Measurements from ENCODE around the gene IL20. TPM values are rescaled to one million over a fixed set of nuclear protein-coding genes. Genes with fewer than 3 reads are reported as not detected.

The IL20 gene
- total RNA-seq, 4 donors from 2014 or later = not detected

DNA sequence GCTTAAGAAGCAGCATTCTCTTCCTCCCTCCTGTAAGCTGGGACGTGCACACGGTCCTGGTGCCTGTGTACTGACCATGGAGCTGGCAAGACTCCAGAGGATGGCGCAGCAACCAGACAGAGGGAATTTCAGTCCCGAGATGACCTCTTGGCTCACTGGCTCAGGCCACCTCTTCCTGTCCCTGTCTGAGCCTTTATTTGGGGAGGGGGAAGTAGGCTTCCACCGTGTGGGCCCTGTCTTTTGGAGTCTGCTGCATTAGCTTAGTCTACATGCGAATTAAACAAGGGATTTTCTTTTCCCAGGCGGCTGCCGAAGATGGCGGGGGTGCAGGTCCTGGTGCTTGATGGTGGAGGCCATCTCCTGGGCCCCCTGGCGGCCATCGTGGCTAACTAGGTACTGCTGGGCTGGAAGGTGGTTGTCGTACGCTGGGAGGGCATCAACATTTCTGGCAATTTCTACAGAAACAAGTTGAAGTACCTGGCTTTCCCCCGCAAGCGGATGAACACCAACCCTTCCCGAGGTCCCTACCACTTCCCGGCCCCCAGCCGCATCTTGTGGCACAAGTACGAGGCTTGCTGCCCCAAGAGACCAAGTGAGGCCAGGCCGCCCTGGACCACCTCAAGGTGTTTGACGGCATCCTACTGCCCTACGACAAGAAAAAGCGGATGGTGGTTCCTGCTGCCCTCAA lies 42.0 kb downstream of the IL20 start:
- H3K36me3 ChIP-seq = no peaks in the 10 kb centered on the region
- peaks cover 0 to 32% (median 10%) of the 10 kb centered on the region in 3 donors for H3K4me1 ChIP-seq
- H3K4me3 ChIP-seq = no peak overlapping the region
- 40 to 69% methylated on average over 1 to 7 of the region's 23 CpGs for WGBS, 2 donors (ENCODE audit: low coverage in 1 of 2)
- no peak for ATAC-seq
- no peak overlapping the region for H3K27ac ChIP-seq
- TF ChIP-seq EP300 (IDR thresholded peaks at IDR 0.05) (no peak), CTCF (IDR thresholded peaks at IDR 0.05) (no peak), POLR2A (IDR thresholded peaks at IDR 0.05) (no peak), POLR2AphosphoS5 (IDR thresholded peaks at IDR 0.05) (no peak)
- no peaks in the 10 kb centered on the region for H3K9me3 ChIP-seq
- peaks cover 29% of the 10 kb centered on the region for H3K27me3 ChIP-seq

DNA sequence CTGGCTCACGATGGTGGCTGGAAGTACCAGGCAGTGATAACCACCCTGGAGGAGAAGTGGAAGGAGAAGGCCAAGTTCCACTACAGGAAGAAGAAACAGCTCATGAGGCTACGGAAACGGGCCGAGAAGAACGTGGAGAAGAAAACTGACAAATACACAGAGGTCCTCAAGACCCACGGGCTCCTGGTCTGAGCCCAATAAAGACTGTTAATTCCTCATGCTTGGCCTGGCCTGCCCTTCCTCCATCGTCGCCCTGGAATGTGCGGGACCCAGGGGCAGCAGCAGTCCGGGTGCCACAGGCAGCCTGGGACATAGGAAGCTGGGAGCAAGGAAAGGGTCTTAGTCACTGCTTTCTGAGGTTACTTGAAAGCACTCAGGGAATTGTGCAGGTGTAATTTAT lies 42.6 kb downstream of the IL20 start:
- ATAC-seq = no peak
- Histone ChIP-seq H3K36me3 (no peaks in the 10 kb centered on the region), H3K4me1 (peaks cover 0 to 32% (median 10%) of the 10 kb centered on the region in 3 donors), H3K4me3 (no peak overlapping the region), H3K27me3 (peaks cover 34% of the 10 kb centered on the region), H3K27ac (no peak overlapping the region), H3K9me3 (no peaks in the 10 kb centered on the region)
- TF ChIP-seq POLR2AphosphoS5 (IDR thresholded peaks at IDR 0.05) = no peak
- TF ChIP-seq POLR2A (IDR thresholded peaks at IDR 0.05) = no peak
- no peak for TF ChIP-seq CTCF (IDR thresholded peaks at IDR 0.05)
- no peak for TF ChIP-seq EP300 (IDR thresholded peaks at IDR 0.05)
- WGBS, 2 donors (ENCODE audit: low coverage in 1 of 2) = 86 to 88% methylated on average over 4 of the region's 10 CpGs

GRCh38 chr1:206909161-206909882 lies 43.9 kb downstream of the IL20 start:
- Histone ChIP-seq H3K36me3 (no peaks in the 10 kb centered on the region), H3K27me3 (peaks cover 46% of the 10 kb centered on the region), H3K4me1 (peaks cover 0 to 32% (median 10%) of the 10 kb centered on the region in 3 donors), H3K4me3 (peak overlapping the region; percentile 29 to 62), H3K9me3 (no peaks in the 10 kb centered on the region), H3K27ac (peak overlapping the region in 3 of 4 donors; percentile 28 to 68 (median 52))
- TF ChIP-seq CTCF (IDR thresholded peaks at IDR 0.05) (peak in 1 of 4 experiments; percentile 7), EP300 (IDR thresholded peaks at IDR 0.05) (no peak), POLR2AphosphoS5 (IDR thresholded peaks at IDR 0.05) (peak; percentile 78)
- no CpG with 5 or more reads among the region's 69 CpGs for WGBS, 2 donors (ENCODE audit: low coverage in 1 of 2)
- ATAC-seq = peak; percentile 71

DNA sequence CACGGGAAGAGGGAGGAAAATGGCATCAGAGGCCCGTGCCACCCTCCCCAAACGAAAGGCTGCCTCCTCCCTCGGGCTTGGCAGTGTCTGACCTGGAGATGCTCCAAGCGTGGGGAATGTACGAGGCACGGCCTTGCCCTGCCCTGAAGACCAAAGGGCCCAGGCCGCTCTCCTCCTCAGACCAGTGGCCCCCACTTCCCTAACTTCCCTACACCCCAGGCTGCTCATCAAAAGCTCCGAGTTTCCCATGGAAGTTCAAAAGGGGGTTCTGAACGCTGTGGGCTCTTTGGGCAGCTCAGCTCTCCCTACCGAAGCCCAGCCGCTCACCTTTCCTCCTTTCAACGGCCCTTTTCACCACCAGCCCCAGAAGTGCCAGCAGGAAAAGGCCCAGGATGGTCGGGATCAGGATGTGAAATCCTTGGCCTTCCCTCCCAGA lies 44.5 kb downstream of the IL20 start:
- Histone ChIP-seq H3K27ac (peak overlapping the region in 2 of 4 donors; percentile 28 to 68), H3K4me1 (peaks cover 0 to 32% (median 10%) of the 10 kb centered on the region in 3 donors), H3K4me3 (peak overlapping the region; percentile 29 to 62), H3K9me3 (no peaks in the 10 kb centered on the region), H3K27me3 (peaks cover 51% of the 10 kb centered on the region), H3K36me3 (no peaks in the 10 kb centered on the region)
- peak; percentile 5 for ATAC-seq
- TF ChIP-seq EP300 (IDR thresholded peaks at IDR 0.05) (no peak), POLR2A (IDR thresholded peaks at IDR 0.05) (no peak), CTCF (IDR thresholded peaks at IDR 0.05) (no peak), POLR2AphosphoS5 (IDR thresholded peaks at IDR 0.05) (no peak)
- WGBS, 2 donors (ENCODE audit: low coverage in 1 of 2) = 32% methylated on average over 3 of the region's 14 CpGs; no CpG with 5 or more reads in 1 of the 2 donors
